Uterus (tissue), 4 donors: ENCODE measurements around the gene KLK15. TPM values are rescaled to one million over a fixed set of nuclear protein-coding genes. Genes with fewer than 3 reads are reported as not detected.

Experiments
- DNase-seq, 2 donors: peaks; one replicate each; pipeline ENCODE4 v3.0.0-alpha.2; 2019 to 2020
- H3K27ac ChIP-seq, 2 donors: fragments of 200-600 bp; sonication (generic); 1 replicate in 1 of 2; 2 replicates in 1 of 2; pipeline ENCODE4 v1.5.1; 2016 to 2018
- H3K27me3 ChIP-seq, 2 donors: fragments of 200-600 bp; sonication (generic); one replicate each; pipeline ENCODE4 v1.5.1; 2018 to 2019; ENCODE audit warnings: control low read depth in 1 of 2
- H3K36me3 ChIP-seq, 2 donors: fragments of 200-600 bp; sonication (generic); one replicate each; pipeline ENCODE4 v1.5.1; 2019; ENCODE audit warnings: control low read depth in 1 of 2
- H3K4me1 ChIP-seq, 2 donors: fragments of 200-600 bp; sonication (generic); one replicate each; pipeline ENCODE4 v1.5.1; 2018 to 2019; ENCODE audit warnings: control low read depth in 1 of 2
- H3K4me3 ChIP-seq, 2 donors: fragments of 200-600 bp; sonication (generic); 1 replicate in 1 of 2; 2 replicates in 1 of 2; pipeline ENCODE4 v1.5.1; 2018 to 2019; ENCODE audit warnings: mild to moderate bottlenecking in 1 of 2
- H3K9me3 ChIP-seq, 2 donors: fragments of 200-600 bp; sonication (generic); one replicate each; pipeline ENCODE4 v1.5.1; 2019; ENCODE audit warnings: control low read depth in 1 of 2
- CTCF ChIP-seq, 4 experiments: fragments of 200-600 bp in 2 of 4; fragments of 450-650 bp in 2 of 4; sonication (generic) in 2 of 4; IDR thresholded peaks; one replicate each; pipeline ENCODE4 v1.5.1; 2016 to 2019; ENCODE audit warnings: antibody characterized with exemption in 4 of 4, mild to moderate bottlenecking in 2 of 4, moderate library complexity in 1 of 4
- POLR2A ChIP-seq, 2 donors: fragments of 450-650 bp; IDR thresholded peaks; one replicate each; pipeline ENCODE4 v1.6.1; 2016; ENCODE audit warnings: antibody characterized with exemption in 2 of 2, mild to moderate bottlenecking in 1 of 2, moderate library complexity in 1 of 2
- intact Hi-C: fragments of 100-400 bp; cut with DNase I; formaldehyde crosslinking; loops from one replicate; pipeline ENCODE4 v1.15.1; 2023; ENCODE audit warnings: low total_unique reads
- total RNA-seq, 4 donors: library from RNA; depleted of rRNA in 3 of 4; stranded (reverse); fragments of >200 nt in 3 of 4; gene quantifications; one replicate each; pipeline versions ENCODE4 v1.1.0 to v1.2.4, GENCODE V29; 2014 to 2023
- donor health status: DM: yes; HTN: yes; CAD: no.

The KLK15 gene
- total RNA-seq, 4 donors from 2014 or later = not detected

- Histone ChIP-seq H3K27ac (no peak overlapping the region), H3K36me3 (no peaks in the 10 kb centered on the region), H3K4me3 (no peak overlapping the region), H3K27me3 (peaks cover 0 to 38% of the 10 kb centered on the region in 2 donors), H3K9me3 (no peaks in the 10 kb centered on the region), H3K4me1 (no peaks in the 10 kb centered on the region)
- intact Hi-C loops = loop anchor here (10.0 kb wide), 1 partner anchor 406 kb away; the partner anchor contains the start of gene NR1H2
- no peak for DNase-seq
- TF ChIP-seq CTCF (IDR thresholded peaks at IDR 0.05) (no peak), POLR2A (IDR thresholded peaks at IDR 0.05) (no peak)
Observed at GRCh38 chr19:50780753-50781435, 52.5 kb downstream of the KLK15 start.

GRCh38 chr19:50779504-50780457, 53.6 kb downstream of the KLK15 start:
- no peaks in the 10 kb centered on the region for H3K9me3 ChIP-seq
- no peak for DNase-seq
- H3K27ac ChIP-seq = no peak overlapping the region
- H3K4me3 ChIP-seq = no peak overlapping the region
- TF ChIP-seq POLR2A (IDR thresholded peaks at IDR 0.05) = no peak
- no peak for TF ChIP-seq CTCF (IDR thresholded peaks at IDR 0.05)
- H3K36me3 ChIP-seq = no peaks in the 10 kb centered on the region
- peaks cover 0 to 38% of the 10 kb centered on the region in 2 donors for H3K27me3 ChIP-seq
- intact Hi-C loops = loop anchor here (10.0 kb wide), 2 partner anchors 405 to 425 kb away; partner anchors contain the start of gene NR1H2
- H3K4me1 ChIP-seq = no peaks in the 10 kb centered on the region

- Histone ChIP-seq H3K27ac (no peak overlapping the region), H3K9me3 (no peaks in the 10 kb centered on the region), H3K4me1 (no peaks in the 10 kb centered on the region), H3K36me3 (no peaks in the 10 kb centered on the region), H3K4me3 (no peak overlapping the region), H3K27me3 (peaks cover 0 to 38% of the 10 kb centered on the region in 2 donors)
- no peak for DNase-seq
- TF ChIP-seq POLR2A (IDR thresholded peaks at IDR 0.05) = no peak
- TF ChIP-seq CTCF (IDR thresholded peaks at IDR 0.05) = no peak
- intact Hi-C loops = loop anchor here (10.0 kb wide), 1 partner anchor 424 kb away; no protein-coding TSS in a partner anchor
Observed at GRCh38 chr19:50778906-50779430, 54.4 kb downstream of the KLK15 start.

GRCh38 chr19:50777830-50778303, 55.5 kb downstream of the KLK15 start:
- intact Hi-C loops = loop anchor here (10.0 kb wide), 1 partner anchor 423 kb away; no protein-coding TSS in a partner anchor
- TF ChIP-seq CTCF (IDR thresholded peaks at IDR 0.05) = no peak
- TF ChIP-seq POLR2A (IDR thresholded peaks at IDR 0.05) = no peak
- H3K27me3 ChIP-seq = peaks cover 0 to 38% of the 10 kb centered on the region in 2 donors

More at GRCh38 chr19:50777830-50778303, 55.5 kb downstream of the KLK15 start:
- no peaks in the 10 kb centered on the region for H3K36me3 ChIP-seq
- H3K4me3 ChIP-seq = no peak overlapping the region
- no peaks in the 10 kb centered on the region for H3K4me1 ChIP-seq
- H3K27ac ChIP-seq = no peak overlapping the region
- H3K9me3 ChIP-seq = no peaks in the 10 kb centered on the region
- DNase-seq = no peak
